PC-9 (cell line): ENCODE results near the gene ATP5F1B.

ENCODE experiments used
- CTCF ChIP-seq: fragments of 200-600 bp; sonication (generic); conservative IDR thresholded peaks from 2 replicates; pipeline ENCODE4 v1.6.1; 2017; ENCODE audit warnings: mixed run types, antibody characterized with exemption, mild to moderate bottlenecking, moderate library complexity
- EZH2 ChIP-seq: fragments of 200-600 bp; sonication (generic); IDR thresholded peaks from 2 replicates; pipeline ENCODE4 v1.8.0; 2017; ENCODE audit warnings: antibody characterized with exemption, low read depth

DNA sequence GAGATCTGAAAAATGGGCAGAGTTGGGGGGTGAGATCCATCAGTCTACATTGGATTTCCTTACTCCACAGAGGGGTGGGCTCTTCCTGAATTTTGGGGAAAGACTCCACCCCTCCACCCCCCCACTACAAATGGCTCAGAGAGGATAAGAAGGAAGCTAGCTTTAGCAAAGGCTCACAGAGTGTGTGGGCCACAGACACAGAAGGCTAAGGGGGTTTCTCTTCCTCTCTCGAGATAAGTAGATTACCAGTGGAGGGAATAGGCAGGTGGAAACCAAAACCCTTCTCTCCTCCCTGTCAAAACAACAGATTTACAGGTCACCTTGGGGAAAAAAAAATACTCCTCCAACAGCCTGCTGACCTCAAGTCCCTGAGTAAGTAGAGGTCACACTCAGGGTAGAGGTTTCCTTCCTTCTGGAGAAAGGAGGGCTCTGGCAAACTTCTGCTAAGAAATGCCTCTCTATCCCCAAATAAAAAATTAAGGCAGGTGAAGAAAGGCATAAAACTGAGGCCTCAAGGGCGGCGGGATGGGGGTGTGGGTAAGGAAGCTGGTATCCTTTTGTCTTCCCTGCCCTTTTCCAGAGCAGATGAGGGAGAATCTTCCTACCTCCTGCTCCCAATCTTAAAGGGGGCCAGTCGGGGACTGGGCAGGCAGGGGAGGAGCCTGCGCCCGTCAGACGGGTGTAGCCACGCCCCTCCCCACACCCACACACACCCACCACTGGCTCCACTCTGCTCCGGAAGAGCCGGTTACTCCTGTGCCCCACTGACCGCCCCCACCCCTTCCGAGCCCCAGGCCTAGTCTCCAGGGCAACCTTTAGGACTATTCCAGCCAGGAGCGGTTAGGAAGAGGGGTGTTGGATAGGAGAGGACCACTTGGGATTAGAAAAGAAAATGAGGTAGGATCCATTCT lies 13.7 kb downstream of the ATP5F1B start:
- TF ChIP-seq CTCF: no peak
- TF ChIP-seq EZH2: no peak
